Measurements from ENCODE around the gene APLN.

The APLN gene

DNA sequence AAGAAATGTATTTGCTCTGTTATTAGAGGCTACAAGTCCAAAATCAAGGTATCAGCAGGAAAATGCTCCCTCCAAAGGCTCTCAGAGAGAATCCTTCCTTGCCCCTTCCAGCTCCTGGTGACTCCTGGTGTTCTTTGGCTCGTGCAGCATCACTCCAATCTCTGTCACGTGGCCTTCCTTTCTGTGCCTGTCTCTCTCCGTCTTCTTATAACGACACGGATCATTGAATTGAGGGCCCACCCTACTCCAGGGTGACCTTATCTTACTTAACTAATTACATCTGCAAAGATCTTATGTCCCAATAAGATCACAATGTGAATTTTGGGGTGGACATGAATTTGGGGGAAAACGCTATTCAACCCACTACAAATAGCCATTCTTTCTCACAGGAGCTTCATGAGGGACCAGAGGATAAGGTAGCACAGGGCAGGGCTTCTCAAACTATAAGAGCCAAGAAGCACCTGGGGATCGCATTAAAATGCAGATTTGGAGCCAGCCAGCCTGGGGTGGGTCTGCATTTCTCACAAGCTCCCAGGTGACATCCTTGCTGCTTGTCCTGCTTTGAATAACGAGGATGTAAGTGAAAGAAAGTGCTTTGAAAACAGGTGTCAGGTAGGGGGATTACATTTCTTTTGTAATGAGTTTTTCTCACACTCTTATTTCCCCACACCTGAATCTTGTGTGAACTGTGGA, 41.9 kb upstream of the APLN start:
- Histone ChIP-seq H3K4me1 (ENCODE audit: control extremely low read depth in 1 of 4, control insufficient read depth in 4 of 4, insufficient read depth in 4 of 4, low read length in 3 of 4) (no peaks in the 10 kb centered on the region), H3K36me3 (ENCODE audit: control insufficient read depth in 4 of 4, insufficient read depth in 4 of 4, low read length in 3 of 4) (no peaks in the 10 kb centered on the region), H3K27me3 (replicated peaks in 2 of 5; ENCODE audit: control insufficient read depth in 4 of 5, insufficient read depth in 5 of 5, low read length in 4 of 5) (no peaks in the 10 kb centered on the region), H3K27ac (ENCODE audit: insufficient read depth in 1 of 2, low read depth in 1 of 2, low read length in 2 of 2, poor library complexity in 1 of 2, severe bottlenecking in 2 of 2) (no peak overlapping the region), H3K4me3 (ENCODE audit: control insufficient read depth in 1 of 7, extremely low read depth in 1 of 7, insufficient read depth in 4 of 7, low read depth in 2 of 7, low read length in 6 of 7) (no peak overlapping the region), H3K9me3 (ENCODE audit: control extremely low read depth in 1 of 5, control insufficient read depth in 4 of 5, insufficient read depth in 2 of 5, low read depth in 1 of 5, low read length in 4 of 5) (no peaks in the 10 kb centered on the region)
- ChIA-PET POLR2A (no interaction called here), CTCF (interaction anchor here (0.8 kb wide), 1 partner anchor 56 kb away, joined by 3 read pairs; no protein-coding TSS in a partner anchor)
- DNase-seq: no peak
- WGBS (ENCODE audit: insufficient coverage): 82% methylated on average over 4 of the region's 8 CpGs

DNA sequence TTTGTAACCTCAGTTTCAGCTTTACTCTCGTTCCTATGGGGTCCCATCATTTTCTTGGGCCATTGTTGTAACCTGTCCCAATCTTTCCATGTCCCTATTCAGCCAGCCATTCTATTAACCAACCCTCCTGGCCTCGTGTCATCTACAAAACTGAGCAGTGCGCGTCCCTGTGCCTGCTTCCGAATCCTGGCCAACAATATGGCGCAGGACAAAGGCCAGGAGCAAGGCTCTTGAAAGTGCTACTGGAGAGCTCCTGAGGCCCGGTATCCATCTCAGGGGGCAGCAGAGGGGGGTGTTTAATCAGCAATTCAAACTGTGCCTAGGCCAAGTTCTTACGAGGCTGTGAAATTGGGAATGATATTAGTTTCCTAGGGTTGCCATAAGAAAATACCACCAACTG, 41.2 kb upstream of the APLN start:
- 88% methylated on average over 6 of the region's 8 CpGs for WGBS (ENCODE audit: insufficient coverage)
- DNase-seq: no peak
- no peaks in the 10 kb centered on the region for H3K36me3 ChIP-seq (ENCODE audit: control insufficient read depth in 4 of 4, insufficient read depth in 4 of 4, low read length in 3 of 4)
- H3K4me1 ChIP-seq (ENCODE audit: control extremely low read depth in 1 of 4, control insufficient read depth in 4 of 4, insufficient read depth in 4 of 4, low read length in 3 of 4): no peaks in the 10 kb centered on the region
- H3K9me3 ChIP-seq (ENCODE audit: control extremely low read depth in 1 of 5, control insufficient read depth in 4 of 5, insufficient read depth in 2 of 5, low read depth in 1 of 5, low read length in 4 of 5): no peaks in the 10 kb centered on the region
- no peaks in the 10 kb centered on the region for H3K27me3 ChIP-seq (replicated peaks in 2 of 5; ENCODE audit: control insufficient read depth in 4 of 5, insufficient read depth in 5 of 5, low read length in 4 of 5)
- ChIA-PET CTCF (interaction anchor here (0.8 to 1.2 kb wide), 2 partner anchors 18 to 30 kb away, joined by 3 read pairs; no protein-coding TSS in a partner anchor), POLR2A (no interaction called here)
- H3K27ac ChIP-seq (ENCODE audit: insufficient read depth in 1 of 2, low read depth in 1 of 2, low read length in 2 of 2, poor library complexity in 1 of 2, severe bottlenecking in 2 of 2): no peak overlapping the region
- no peak overlapping the region for H3K4me3 ChIP-seq (ENCODE audit: control insufficient read depth in 1 of 7, extremely low read depth in 1 of 7, insufficient read depth in 4 of 7, low read depth in 2 of 7, low read length in 6 of 7)

DNA sequence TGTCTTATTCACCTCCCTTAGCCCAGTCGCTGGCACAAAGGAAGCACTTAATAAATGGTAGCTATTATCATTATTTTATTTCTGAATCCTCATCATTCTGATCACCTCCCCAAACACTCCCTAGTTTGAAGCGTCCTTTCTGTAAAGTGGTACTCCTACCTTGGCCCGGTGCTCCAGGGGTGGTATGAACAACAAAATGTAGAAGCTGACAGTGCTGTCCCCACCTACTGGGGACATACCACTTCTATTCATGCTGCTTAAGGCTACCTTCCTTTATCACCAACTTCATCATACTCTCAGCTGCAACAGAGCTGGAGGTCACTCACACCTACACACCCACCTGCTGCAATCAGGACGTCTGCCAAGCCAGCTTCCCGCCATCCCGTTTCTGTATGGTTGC, 40.8 kb upstream of the APLN start:
- no peak overlapping the region for H3K27ac ChIP-seq (ENCODE audit: insufficient read depth in 1 of 2, low read depth in 1 of 2, low read length in 2 of 2, poor library complexity in 1 of 2, severe bottlenecking in 2 of 2)
- no peaks in the 10 kb centered on the region for H3K36me3 ChIP-seq (ENCODE audit: control insufficient read depth in 4 of 4, insufficient read depth in 4 of 4, low read length in 3 of 4)
- 86% methylated on average over 6 of the region's 6 CpGs for WGBS (ENCODE audit: insufficient coverage)
- H3K27me3 ChIP-seq (replicated peaks in 2 of 5; ENCODE audit: control insufficient read depth in 4 of 5, insufficient read depth in 5 of 5, low read length in 4 of 5): no peaks in the 10 kb centered on the region
- no peaks in the 10 kb centered on the region for H3K9me3 ChIP-seq (ENCODE audit: control extremely low read depth in 1 of 5, control insufficient read depth in 4 of 5, insufficient read depth in 2 of 5, low read depth in 1 of 5, low read length in 4 of 5)
- no peaks in the 10 kb centered on the region for H3K4me1 ChIP-seq (ENCODE audit: control extremely low read depth in 1 of 4, control insufficient read depth in 4 of 4, insufficient read depth in 4 of 4, low read length in 3 of 4)
- H3K4me3 ChIP-seq (ENCODE audit: control insufficient read depth in 1 of 7, extremely low read depth in 1 of 7, insufficient read depth in 4 of 7, low read depth in 2 of 7, low read length in 6 of 7): no peak overlapping the region
- ChIA-PET CTCF (interaction anchor here (0.7 to 1.4 kb wide), 4 partner anchors 12 to 59 kb away, joined by 3 read pairs; no protein-coding TSS in a partner anchor), POLR2A (no interaction called here)
- DNase-seq: no peak

DNA sequence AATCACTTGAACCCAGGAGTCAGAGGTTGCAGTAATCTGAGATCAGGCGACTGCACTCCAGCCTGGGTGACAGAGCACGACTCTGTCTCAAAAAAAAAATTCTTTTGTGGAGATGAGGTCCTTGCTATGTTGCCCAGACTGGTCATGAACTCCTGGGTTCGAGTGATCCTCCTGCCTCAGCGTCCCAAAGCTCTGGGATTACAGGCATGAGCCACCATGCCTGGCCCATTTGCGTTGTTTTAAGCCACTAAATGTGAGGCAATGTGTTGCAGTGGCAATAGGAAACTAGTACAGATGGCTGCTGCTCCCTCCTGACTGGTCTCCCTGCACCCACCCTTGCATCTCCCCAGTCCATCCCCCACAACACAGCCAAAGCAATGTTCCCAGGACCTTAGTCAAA, 40.0 kb upstream of the APLN start:
- H3K36me3 ChIP-seq (ENCODE audit: control insufficient read depth in 4 of 4, insufficient read depth in 4 of 4, low read length in 3 of 4): no peaks in the 10 kb centered on the region
- ChIA-PET POLR2A (no interaction called here), CTCF (interaction anchor here (0.7 to 1.4 kb wide), 3 partner anchors 13 to 58 kb away, joined by 3 read pairs; no protein-coding TSS in a partner anchor)
- no peaks in the 10 kb centered on the region for H3K27me3 ChIP-seq (replicated peaks in 2 of 5; ENCODE audit: control insufficient read depth in 4 of 5, insufficient read depth in 5 of 5, low read length in 4 of 5)
- 92% methylated on average over 5 of the region's 5 CpGs for WGBS (ENCODE audit: insufficient coverage)
- H3K9me3 ChIP-seq (ENCODE audit: control extremely low read depth in 1 of 5, control insufficient read depth in 4 of 5, insufficient read depth in 2 of 5, low read depth in 1 of 5, low read length in 4 of 5): no peaks in the 10 kb centered on the region
- no peaks in the 10 kb centered on the region for H3K4me1 ChIP-seq (ENCODE audit: control extremely low read depth in 1 of 4, control insufficient read depth in 4 of 4, insufficient read depth in 4 of 4, low read length in 3 of 4)
- H3K4me3 ChIP-seq (ENCODE audit: control insufficient read depth in 1 of 7, extremely low read depth in 1 of 7, insufficient read depth in 4 of 7, low read depth in 2 of 7, low read length in 6 of 7): no peak overlapping the region
- no peak for DNase-seq
- H3K27ac ChIP-seq (ENCODE audit: insufficient read depth in 1 of 2, low read depth in 1 of 2, low read length in 2 of 2, poor library complexity in 1 of 2, severe bottlenecking in 2 of 2): no peak overlapping the region

DNA sequence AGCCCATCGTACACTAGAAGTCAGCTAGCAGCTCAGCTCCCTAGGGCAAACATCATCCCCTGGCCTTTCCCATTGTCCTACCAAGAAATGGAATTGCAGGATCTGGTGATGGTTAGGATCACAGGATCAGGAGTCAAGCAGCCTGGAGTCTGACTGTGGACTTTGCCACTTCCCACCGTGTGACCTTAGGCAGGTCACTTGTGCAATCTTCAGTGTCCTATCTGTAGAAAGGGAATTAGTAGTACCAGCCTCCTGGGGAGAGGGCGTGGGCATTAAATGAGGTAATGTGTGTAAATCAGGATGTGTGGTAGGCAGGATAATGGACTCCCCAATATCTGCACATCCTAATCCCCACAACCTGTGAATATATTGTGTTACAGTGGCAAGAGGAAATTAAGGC, 38.6 kb upstream of the APLN start:
- H3K4me3 ChIP-seq (ENCODE audit: control insufficient read depth in 1 of 7, extremely low read depth in 1 of 7, insufficient read depth in 4 of 7, low read depth in 2 of 7, low read length in 6 of 7): no peak overlapping the region
- no CpG with 5 or more reads among the region's 3 CpGs for WGBS (ENCODE audit: insufficient coverage)
- CTCF ChIA-PET: no interaction called here
- H3K4me1 ChIP-seq (ENCODE audit: control extremely low read depth in 1 of 4, control insufficient read depth in 4 of 4, insufficient read depth in 4 of 4, low read length in 3 of 4): no peaks in the 10 kb centered on the region
- POLR2A ChIA-PET: no interaction called here
- no peak overlapping the region for H3K27ac ChIP-seq (ENCODE audit: insufficient read depth in 1 of 2, low read depth in 1 of 2, low read length in 2 of 2, poor library complexity in 1 of 2, severe bottlenecking in 2 of 2)
- no peaks in the 10 kb centered on the region for H3K9me3 ChIP-seq (ENCODE audit: control extremely low read depth in 1 of 5, control insufficient read depth in 4 of 5, insufficient read depth in 2 of 5, low read depth in 1 of 5, low read length in 4 of 5)
- no peak for DNase-seq
- H3K36me3 ChIP-seq (ENCODE audit: control insufficient read depth in 4 of 4, insufficient read depth in 4 of 4, low read length in 3 of 4): no peaks in the 10 kb centered on the region
- H3K27me3 ChIP-seq (replicated peaks in 2 of 5; ENCODE audit: control insufficient read depth in 4 of 5, insufficient read depth in 5 of 5, low read length in 4 of 5): no peaks in the 10 kb centered on the region

DNA sequence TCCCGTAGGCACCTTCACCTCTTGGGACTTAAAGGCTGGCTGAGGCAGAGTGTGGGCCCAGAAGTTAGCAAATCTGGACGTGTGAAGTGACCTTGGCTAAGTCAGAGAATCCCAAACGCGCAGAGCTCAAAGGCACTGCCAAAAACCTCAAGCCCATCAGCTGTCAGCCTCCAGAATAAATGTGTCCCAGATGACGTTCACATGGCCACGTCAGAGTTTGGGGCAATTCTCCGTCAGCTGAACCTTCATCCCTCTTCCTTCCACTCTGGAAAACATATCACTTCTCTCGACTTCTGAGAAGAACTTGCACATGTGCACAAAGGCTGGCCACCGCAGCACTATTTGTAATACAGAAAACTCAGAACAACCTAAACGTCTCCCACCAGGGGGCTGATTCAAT, 35.7 kb upstream of the APLN start:
- no peak overlapping the region for H3K27ac ChIP-seq (ENCODE audit: insufficient read depth in 1 of 2, low read depth in 1 of 2, low read length in 2 of 2, poor library complexity in 1 of 2, severe bottlenecking in 2 of 2)
- ChIA-PET POLR2A (no interaction called here), CTCF (interaction anchor here (1.1 to 2.6 kb wide), 3 partner anchors 13 to 53 kb away, joined by 3 to 12 read pairs (median 3); no protein-coding TSS in a partner anchor)
- no peaks in the 10 kb centered on the region for H3K36me3 ChIP-seq (ENCODE audit: control insufficient read depth in 4 of 4, insufficient read depth in 4 of 4, low read length in 3 of 4)
- H3K27me3 ChIP-seq (replicated peaks in 2 of 5; ENCODE audit: control insufficient read depth in 4 of 5, insufficient read depth in 5 of 5, low read length in 4 of 5): no peaks in the 10 kb centered on the region
- no peak for DNase-seq
- no peaks in the 10 kb centered on the region for H3K9me3 ChIP-seq (ENCODE audit: control extremely low read depth in 1 of 5, control insufficient read depth in 4 of 5, insufficient read depth in 2 of 5, low read depth in 1 of 5, low read length in 4 of 5)
- H3K4me3 ChIP-seq (ENCODE audit: control insufficient read depth in 1 of 7, extremely low read depth in 1 of 7, insufficient read depth in 4 of 7, low read depth in 2 of 7, low read length in 6 of 7): no peak overlapping the region
- 82% methylated on average over 8 of the region's 10 CpGs for WGBS (ENCODE audit: insufficient coverage)
- no peaks in the 10 kb centered on the region for H3K4me1 ChIP-seq (ENCODE audit: control extremely low read depth in 1 of 4, control insufficient read depth in 4 of 4, insufficient read depth in 4 of 4, low read length in 3 of 4)

DNA sequence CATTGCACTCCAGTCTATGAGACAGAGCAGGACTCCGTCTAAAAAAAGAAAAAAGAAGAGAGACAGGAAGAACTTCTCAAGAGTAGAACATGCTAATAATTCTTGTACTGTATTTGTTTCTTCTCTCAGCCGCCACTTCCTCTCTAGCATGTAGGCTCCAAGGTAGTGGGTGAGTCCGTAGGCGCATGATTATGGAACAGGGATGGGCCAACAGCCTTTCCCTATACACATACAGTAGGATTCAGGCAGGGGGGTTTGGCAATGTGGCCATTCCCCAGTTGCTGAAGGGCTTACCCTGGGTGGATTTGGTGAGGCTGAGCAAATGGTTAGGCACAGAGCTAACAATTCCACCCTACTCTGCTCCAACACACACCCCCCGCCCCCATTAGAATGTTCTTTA, 35.0 kb upstream of the APLN start:
- WGBS (ENCODE audit: insufficient coverage): no CpG with 5 or more reads among the region's 5 CpGs
- ChIA-PET POLR2A (no interaction called here), CTCF (interaction anchor here (1.1 to 2.6 kb wide), 3 partner anchors 14 to 52 kb away, joined by 3 to 12 read pairs (median 3); no protein-coding TSS in a partner anchor)
- Histone ChIP-seq H3K4me1 (ENCODE audit: control extremely low read depth in 1 of 4, control insufficient read depth in 4 of 4, insufficient read depth in 4 of 4, low read length in 3 of 4) (no peaks in the 10 kb centered on the region), H3K36me3 (ENCODE audit: control insufficient read depth in 4 of 4, insufficient read depth in 4 of 4, low read length in 3 of 4) (no peaks in the 10 kb centered on the region), H3K9me3 (ENCODE audit: control extremely low read depth in 1 of 5, control insufficient read depth in 4 of 5, insufficient read depth in 2 of 5, low read depth in 1 of 5, low read length in 4 of 5) (no peaks in the 10 kb centered on the region), H3K27me3 (replicated peaks in 2 of 5; ENCODE audit: control insufficient read depth in 4 of 5, insufficient read depth in 5 of 5, low read length in 4 of 5) (no peaks in the 10 kb centered on the region), H3K27ac (ENCODE audit: insufficient read depth in 1 of 2, low read depth in 1 of 2, low read length in 2 of 2, poor library complexity in 1 of 2, severe bottlenecking in 2 of 2) (no peak overlapping the region), H3K4me3 (ENCODE audit: control insufficient read depth in 1 of 7, extremely low read depth in 1 of 7, insufficient read depth in 4 of 7, low read depth in 2 of 7, low read length in 6 of 7) (no peak overlapping the region)
- DNase-seq: no peak
